NB4 (cell line): ENCODE data around the gene TCF7L2.
A peak's percentile ranks its signal among the peaks of the same experiment; 100 is the strongest.

ENCODE experiments used
- DNase-seq: peaks from one replicate; pipeline ENCODE4 v3.0.0; 2010; ENCODE audit warnings: low read depth
- H3K4me3 ChIP-seq: one replicate; pipeline ENCODE4 v1.5.1; 2011; ENCODE audit warnings: mild to moderate bottlenecking, low read depth, low read length, moderate library complexity
- CTCF ChIP-seq: IDR thresholded peaks from one replicate; pipeline ENCODE4 v1.5.1; 2012; ENCODE audit warnings: low read depth, low read length
- MAX ChIP-seq: IDR thresholded peaks from 2 replicates; pipeline ENCODE4 v1.6.1; 2011; ENCODE audit warnings: low read depth, low read length
- MYC ChIP-seq: IDR thresholded peaks from 2 replicates; pipeline ENCODE4 v1.6.1; 2011; ENCODE audit warnings: low read depth, low read length
- POLR2A ChIP-seq: IDR thresholded peaks from 2 replicates; pipeline ENCODE4 v1.6.1; 2011; ENCODE audit warnings: mild to moderate bottlenecking; ENCODE audit not compliant: insufficient read length; ENCODE audit errors: extremely low read depth

TCF7L2 gene

GRCh38 chr10:112950714-112951358, 789 bp downstream of the TCF7L2 start:
- DNase-seq = peak; percentile 70
- TF ChIP-seq POLR2A (no peak), MAX (0 out of 2 replicates have a peak, but pooled peaks have one; percentile 3), CTCF (no peak), MYC (0 out of 2 replicates have a peak, but pooled peaks have one; percentile 10)

GRCh38 chr10:112951359-112952281, 1.6 kb downstream of the TCF7L2 start:
- TF ChIP-seq POLR2A = no peak
- no peak for TF ChIP-seq MAX
- no peak for TF ChIP-seq CTCF
- no peak; the same call in 1 of the 2 replicates for TF ChIP-seq MYC
- peak; percentile 72 for DNase-seq
- H3K4me3 ChIP-seq = peak overlapping the region; percentile 68

More at GRCh38 chr10:112950714-112951358, 789 bp downstream of the TCF7L2 start:
- peak overlapping the region; percentile 63 for H3K4me3 ChIP-seq

- peak overlapping the region; percentile 68 for H3K4me3 ChIP-seq
- no peak for DNase-seq
- TF ChIP-seq CTCF (no peak), MYC (no peak), MAX (no peak), POLR2A (no peak)
Observed at GRCh38 chr10:112952282-112953173, 2.5 kb downstream of the TCF7L2 start.

GRCh38 chr10:112953174-112954159, 3.4 kb downstream of the TCF7L2 start:
- TF ChIP-seq CTCF (no peak), POLR2A (no peak), MAX (no peak), MYC (no peak)
- no peak for DNase-seq
- no peak overlapping the region for H3K4me3 ChIP-seq
